ENCODE data around the gene GP1BA.

GRCh38 chr17:4947411-4948165 is 15.5 kb downstream of the GP1BA start:
- TF ChIP-seq POLR2A (IDR thresholded peaks at IDR 0.05) = no peak
- TF ChIP-seq, protein P1, sequence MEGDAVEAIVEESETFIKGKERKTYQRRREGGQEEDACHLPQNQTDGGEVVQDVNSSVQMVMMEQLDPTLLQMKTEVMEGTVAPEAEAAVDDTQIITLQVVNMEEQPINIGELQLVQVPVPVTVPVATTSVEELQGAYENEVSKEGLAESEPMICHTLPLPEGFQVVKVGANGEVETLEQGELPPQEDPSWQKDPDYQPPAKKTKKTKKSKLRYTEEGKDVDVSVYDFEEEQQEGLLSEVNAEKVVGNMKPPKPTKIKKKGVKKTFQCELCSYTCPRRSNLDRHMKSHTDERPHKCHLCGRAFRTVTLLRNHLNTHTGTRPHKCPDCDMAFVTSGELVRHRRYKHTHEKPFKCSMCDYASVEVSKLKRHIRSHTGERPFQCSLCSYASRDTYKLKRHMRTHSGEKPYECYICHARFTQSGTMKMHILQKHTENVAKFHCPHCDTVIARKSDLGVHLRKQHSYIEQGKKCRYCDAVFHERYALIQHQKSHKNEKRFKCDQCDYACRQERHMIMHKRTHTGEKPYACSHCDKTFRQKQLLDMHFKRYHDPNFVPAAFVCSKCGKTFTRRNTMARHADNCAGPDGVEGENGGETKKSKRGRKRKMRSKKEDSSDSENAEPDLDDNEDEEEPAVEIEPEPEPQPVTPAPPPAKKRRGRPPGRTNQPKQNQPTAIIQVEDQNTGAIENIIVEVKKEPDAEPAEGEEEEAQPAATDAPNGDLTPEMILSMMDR (IDR thresholded peaks at IDR 0.05) = no peak
